ENCODE measurements around the gene FEM1B. TPM values are rescaled to one million over a fixed set of nuclear protein-coding genes. Genes with fewer than 3 reads are reported as not detected.

FEM1B gene
- total RNA-seq, 1 experiment from 2014 or later = 47.3 TPM

GRCh38 chr15:68274201-68274848 lies 3.2 kb upstream of the FEM1B start:
- H3K36me3 ChIP-seq (ENCODE audit: insufficient read depth, low read length, poor library complexity, severe bottlenecking) = no peaks in the 10 kb centered on the region
- no peak overlapping the region for H3K4me3 ChIP-seq (ENCODE audit: low read depth, low read length, poor library complexity, severe bottlenecking)
- no peak for TF ChIP-seq CTCF (conservative IDR thresholded peaks at IDR 0.05; ENCODE audit: low read depth, low read length)
- TF ChIP-seq EZH2 (IDR thresholded peaks at IDR 0.05; ENCODE audit: borderline replicate concordance, low read depth, low read length, poor library complexity, severe bottlenecking) = no peak
- no TSS peak for BruUV-seq (replicated peaks)
- H3K4me1 ChIP-seq (ENCODE audit: insufficient read depth, low read length, poor library complexity, severe bottlenecking) = peaks cover 8% of the 10 kb centered on the region
- intact Hi-C loops (cut with micrococcal nuclease; ENCODE audit: unreplicated experiment) = no loop called here
- H3K27ac ChIP-seq (ENCODE audit: low read depth, low read length, poor library complexity, severe bottlenecking) = no peak overlapping the region
- no peaks in the 10 kb centered on the region for H3K9me3 ChIP-seq (ENCODE audit: low read depth, low read length, poor library complexity, severe bottlenecking)
- ChIA-PET POLR2A (ENCODE audit: low non-redundant PET) (no interaction called here), CTCF (interaction anchor here (1.0 kb wide), 1 partner anchor 32 kb away, joined by 3 read pairs; no protein-coding TSS in a partner anchor)
- DNase-seq (ENCODE audit: low spot score) = no peak
- H3K27me3 ChIP-seq (replicated peaks; ENCODE audit: insufficient read depth, low read depth, low read length, poor library complexity) = no peaks in the 10 kb centered on the region

GRCh38 chr15:68275165-68275746 lies 2.3 kb upstream of the FEM1B start:
- no peak for DNase-seq (ENCODE audit: low spot score)
- H3K4me1 ChIP-seq (ENCODE audit: insufficient read depth, low read length, poor library complexity, severe bottlenecking) = peaks cover 17% of the 10 kb centered on the region
- no peak overlapping the region for H3K27ac ChIP-seq (ENCODE audit: low read depth, low read length, poor library complexity, severe bottlenecking)
- ChIA-PET CTCF (interaction anchor here (0.5 to 1.0 kb wide), 2 partner anchors 31 to 397 kb away, joined by 3 to 7 read pairs; no protein-coding TSS in a partner anchor), POLR2A (ENCODE audit: low non-redundant PET) (no interaction called here)
- no peaks in the 10 kb centered on the region for H3K27me3 ChIP-seq (replicated peaks; ENCODE audit: insufficient read depth, low read depth, low read length, poor library complexity)
- no peaks in the 10 kb centered on the region for H3K36me3 ChIP-seq (ENCODE audit: insufficient read depth, low read length, poor library complexity, severe bottlenecking)
- TF ChIP-seq CTCF (conservative IDR thresholded peaks at IDR 0.05; ENCODE audit: low read depth, low read length) (no peak), EZH2 (IDR thresholded peaks at IDR 0.05; ENCODE audit: borderline replicate concordance, low read depth, low read length, poor library complexity, severe bottlenecking) (no peak)
- BruUV-seq (replicated peaks) = no TSS peak
- intact Hi-C loops (cut with micrococcal nuclease; ENCODE audit: unreplicated experiment) = no loop called here
- H3K4me3 ChIP-seq (ENCODE audit: low read depth, low read length, poor library complexity, severe bottlenecking) = no peak overlapping the region
- no peaks in the 10 kb centered on the region for H3K9me3 ChIP-seq (ENCODE audit: low read depth, low read length, poor library complexity, severe bottlenecking)

GRCh38 chr15:68276668-68277067 lies 877 bp upstream of the FEM1B start:
- no TSS peak for BruUV-seq (replicated peaks)
- no peaks in the 10 kb centered on the region for H3K27me3 ChIP-seq (replicated peaks; ENCODE audit: insufficient read depth, low read depth, low read length, poor library complexity)
- H3K4me3 ChIP-seq (ENCODE audit: low read depth, low read length, poor library complexity, severe bottlenecking) = peak overlapping the region; percentile 93
- H3K9me3 ChIP-seq (ENCODE audit: low read depth, low read length, poor library complexity, severe bottlenecking) = no peaks in the 10 kb centered on the region
- peak overlapping the region; percentile 93 for H3K27ac ChIP-seq (ENCODE audit: low read depth, low read length, poor library complexity, severe bottlenecking)
- POLR2A ChIA-PET (ENCODE audit: low non-redundant PET) = no interaction called here
- TF ChIP-seq EZH2 (IDR thresholded peaks at IDR 0.05; ENCODE audit: borderline replicate concordance, low read depth, low read length, poor library complexity, severe bottlenecking) = no peak
- TF ChIP-seq CTCF (conservative IDR thresholded peaks at IDR 0.05; ENCODE audit: low read depth, low read length) = no peak
- intact Hi-C loops (cut with micrococcal nuclease; ENCODE audit: unreplicated experiment) = no loop called here
- peaks cover 25% of the 10 kb centered on the region for H3K4me1 ChIP-seq (ENCODE audit: insufficient read depth, low read length, poor library complexity, severe bottlenecking)
- CTCF ChIA-PET = interaction anchor here (0.8 kb wide), 1 partner anchor 24 kb away, joined by 3 read pairs; no protein-coding TSS in a partner anchor
- DNase-seq (ENCODE audit: low spot score) = no peak
- H3K36me3 ChIP-seq (ENCODE audit: insufficient read depth, low read length, poor library complexity, severe bottlenecking) = no peaks in the 10 kb centered on the region

Data from A673 (cell line).